HG03108 (cell line): ENCODE measurements around the gene ECM2.
"Not testable (repeated sequence)": the region's sequence is repeated elsewhere in the genome, so short reads cannot be mapped to it uniquely, and the experiment has no call there.

Experiments used
- ATAC-seq: cut with Tn5 transposase; IDR thresholded peaks from one replicate; pipeline ENCODE4 v1.9.1; 2021; ENCODE audit warnings: moderate library complexity; ENCODE audit not compliant: unreplicated experiment

ECM2 gene

GRCh38 chr9:92535940-92536850 lies at the start of gene ECM2:
TSS of gene ECM2 (minus strand) at chr9:92535990. CDS start at chr9:92522866, 13,124 bp downstream.
- ATAC-seq: no peak

DNA sequence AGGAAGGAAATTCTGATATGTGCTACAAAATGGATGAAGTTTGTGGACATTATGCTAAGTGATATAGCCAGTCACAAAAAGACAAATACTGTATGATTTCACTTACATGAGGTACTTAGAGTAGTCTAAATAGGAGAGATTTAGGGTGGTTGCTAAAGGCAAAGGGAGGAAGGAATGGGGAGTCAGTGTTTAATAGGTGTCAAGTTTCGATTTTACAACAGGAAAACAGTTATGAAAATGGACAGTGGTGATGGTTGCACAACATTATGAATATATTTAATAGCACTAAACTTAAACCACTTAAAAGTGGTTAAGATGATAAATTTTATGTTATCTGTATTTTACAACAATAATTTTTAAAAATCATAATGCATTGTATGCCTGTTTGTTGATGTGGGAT lies 40.4 kb upstream of the ECM2 start:
- ATAC-seq: no peak

DNA sequence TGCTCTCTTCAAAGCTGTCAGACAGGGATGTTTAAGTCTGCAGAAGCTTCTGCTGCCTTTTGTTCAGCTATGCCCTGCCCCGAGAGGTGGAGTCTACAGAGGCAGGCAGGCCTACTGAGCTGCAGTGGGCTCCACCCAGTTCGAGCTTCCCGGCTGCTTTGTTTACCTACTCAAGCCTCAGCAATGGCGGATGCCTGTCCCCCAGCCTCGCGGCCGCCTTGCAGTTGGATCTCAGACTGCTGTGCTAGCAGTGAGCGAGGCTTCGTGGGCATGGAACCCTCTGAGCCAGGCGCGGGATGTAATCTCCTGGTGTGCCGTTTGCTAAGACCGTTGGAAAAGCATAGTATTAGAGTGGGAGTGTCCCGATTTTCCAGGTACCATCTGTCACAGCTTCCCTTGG lies 37.8 kb upstream of the ECM2 start:
- not testable (repeated sequence) for ATAC-seq

- ATAC-seq: not testable (repeated sequence)
Observed at GRCh38 chr9:92571871-92572270, 36.1 kb upstream of the ECM2 start.

DNA sequence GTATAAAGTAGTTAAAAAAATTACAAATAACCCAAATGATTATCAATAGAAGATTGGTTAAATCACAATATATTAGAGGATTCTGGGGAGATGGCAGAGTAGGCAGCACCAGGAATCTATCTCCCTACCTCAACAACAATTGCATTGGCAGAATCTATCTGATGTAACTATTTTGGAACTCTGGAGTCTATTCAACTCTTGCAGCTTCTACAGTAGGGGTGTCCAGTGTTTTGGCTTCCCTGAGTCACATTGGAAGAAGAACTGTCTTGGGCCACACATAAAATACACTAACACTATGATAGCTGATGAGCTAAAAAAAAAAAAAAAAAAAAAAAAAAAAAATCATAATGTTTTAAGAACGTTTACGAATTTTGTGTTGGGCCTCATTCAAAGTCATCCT lies 29.2 kb upstream of the ECM2 start:
- ATAC-seq: no peak

DNA sequence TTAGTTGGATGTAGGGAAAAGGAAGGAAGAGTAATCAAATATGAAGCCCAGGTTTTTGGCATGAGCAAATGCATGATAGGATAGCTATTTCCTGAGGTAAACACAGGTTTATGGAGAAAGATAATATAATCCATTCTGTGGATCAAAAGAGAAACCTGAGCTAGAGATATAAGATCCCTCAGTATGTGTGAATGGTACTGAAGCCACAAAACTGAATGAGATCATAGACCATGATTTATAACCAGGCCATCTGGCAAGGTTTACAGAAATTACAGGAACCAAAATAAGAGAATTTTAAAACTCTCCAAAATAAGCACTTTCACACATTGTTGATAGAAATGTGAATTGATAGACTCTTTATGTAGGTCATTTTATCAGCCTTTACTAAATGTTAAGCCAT lies 28.7 kb upstream of the ECM2 start:
- ATAC-seq: no peak

- no peak for ATAC-seq
Observed at GRCh38 chr9:92563116-92564100, 27.6 kb upstream of the ECM2 start.

GRCh38 chr9:92562461-92562967 lies 26.7 kb upstream of the ECM2 start:
- no peak for ATAC-seq

DNA sequence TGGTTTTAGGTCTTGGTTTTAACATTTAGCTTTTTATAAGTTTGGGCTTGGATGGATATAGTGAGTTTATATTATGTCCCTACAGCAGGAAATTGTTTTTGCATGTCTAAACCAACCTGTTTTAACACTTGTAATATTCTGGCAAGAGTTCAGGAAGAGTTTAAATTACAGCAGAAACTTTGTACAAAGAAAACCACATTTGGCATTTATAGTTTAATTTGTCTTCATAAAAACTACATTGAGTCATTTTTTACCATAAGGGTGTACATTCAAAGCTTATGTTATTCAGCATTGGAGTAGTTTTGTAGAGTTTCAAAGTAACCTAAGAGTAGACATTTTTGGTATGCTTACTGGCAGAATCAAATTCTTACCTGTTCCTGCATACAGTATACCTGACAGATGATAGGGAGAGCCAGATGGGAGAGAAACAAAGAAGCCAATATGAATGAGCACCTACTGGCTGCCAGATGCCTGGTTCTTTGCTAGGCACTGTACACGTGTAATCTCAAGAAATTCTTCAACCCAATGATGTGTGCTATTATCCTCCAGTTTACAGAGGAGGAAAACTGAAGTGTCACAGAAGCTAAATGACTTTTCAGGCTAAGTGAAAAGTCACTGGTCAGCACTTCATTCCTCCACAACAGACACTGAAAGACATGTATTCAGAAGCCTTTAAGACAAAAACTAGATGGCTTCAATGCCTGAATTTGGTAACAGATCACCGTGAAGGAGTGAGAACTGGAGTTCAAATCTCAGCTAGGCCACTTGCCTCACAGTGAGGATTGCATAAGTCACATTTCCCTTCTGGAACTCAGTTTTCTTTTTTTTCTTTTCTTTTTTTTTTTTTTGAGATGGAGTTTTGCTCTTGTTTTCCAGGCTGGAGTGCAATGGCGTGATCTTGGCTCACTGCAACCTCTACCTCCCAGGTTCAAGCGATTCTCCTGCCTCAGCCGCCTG lies 25.9 kb upstream of the ECM2 start:
- ATAC-seq: no peak

- no peak for ATAC-seq
Observed at GRCh38 chr9:92558612-92559374, 23.0 kb upstream of the ECM2 start.

DNA sequence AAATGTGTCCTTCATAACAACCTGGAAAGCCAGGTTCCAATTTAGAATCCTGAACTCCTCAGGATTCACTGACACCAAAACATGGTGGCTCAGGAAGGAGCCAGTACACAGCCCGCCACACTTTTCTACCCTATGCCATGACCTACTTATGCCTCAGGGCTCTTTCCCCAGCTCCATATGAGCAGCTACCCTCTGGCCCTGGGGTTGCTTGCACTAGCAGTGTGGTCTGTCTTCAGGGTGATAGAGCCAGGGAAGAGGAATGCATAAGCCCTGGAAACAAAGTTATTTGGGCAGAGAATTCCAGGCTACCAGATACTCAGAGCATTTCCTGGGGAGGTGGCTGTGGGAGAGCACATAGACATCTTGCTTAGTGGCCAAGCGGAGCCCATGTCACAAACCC lies 15.0 kb upstream of the ECM2 start:
- ATAC-seq: no peak

GRCh38 chr9:92547356-92547755 lies 11.6 kb upstream of the ECM2 start:
- ATAC-seq: no peak

- ATAC-seq: no peak
Observed at GRCh38 chr9:92545002-92545510, 9.3 kb upstream of the ECM2 start.

DNA sequence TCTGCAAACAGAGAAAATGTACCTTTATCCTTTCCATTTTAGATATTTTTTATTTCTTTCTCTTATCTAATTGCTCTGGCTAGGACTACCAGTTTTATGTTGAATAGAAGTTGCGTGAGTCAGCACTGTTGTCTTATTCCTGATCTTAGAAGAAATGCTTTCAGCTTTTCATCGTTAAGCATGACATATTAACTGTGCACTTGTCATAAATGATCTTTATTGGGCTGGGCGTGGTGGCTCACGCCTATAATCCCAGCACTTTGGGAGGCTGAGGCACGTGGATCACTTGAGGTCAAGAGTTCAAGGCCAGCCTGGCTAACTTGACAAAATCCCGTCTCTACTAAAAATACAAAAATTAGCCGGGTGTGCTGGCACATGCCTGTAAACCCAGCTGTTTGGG lies 8.2 kb upstream of the ECM2 start:
- ATAC-seq: no peak

DNA sequence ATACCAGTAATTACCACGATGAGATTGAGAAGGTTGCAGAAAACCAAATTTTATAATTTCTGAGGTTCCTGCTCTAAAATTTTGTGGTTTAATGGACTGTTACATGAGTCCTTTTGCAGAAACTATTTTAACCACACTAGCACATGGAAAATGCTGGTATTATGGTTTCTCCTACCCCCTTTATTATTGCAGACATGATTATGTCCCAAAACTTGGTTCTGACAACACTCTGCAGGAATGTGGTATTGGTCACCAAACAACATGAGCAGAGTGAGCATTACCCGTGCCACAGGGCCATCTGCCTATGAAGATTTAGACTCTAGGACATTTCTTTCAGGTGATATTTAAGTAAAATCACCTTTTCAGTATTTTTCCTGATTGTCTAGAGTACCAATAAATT lies 2.8 kb upstream of the ECM2 start:
- ATAC-seq: no peak

DNA sequence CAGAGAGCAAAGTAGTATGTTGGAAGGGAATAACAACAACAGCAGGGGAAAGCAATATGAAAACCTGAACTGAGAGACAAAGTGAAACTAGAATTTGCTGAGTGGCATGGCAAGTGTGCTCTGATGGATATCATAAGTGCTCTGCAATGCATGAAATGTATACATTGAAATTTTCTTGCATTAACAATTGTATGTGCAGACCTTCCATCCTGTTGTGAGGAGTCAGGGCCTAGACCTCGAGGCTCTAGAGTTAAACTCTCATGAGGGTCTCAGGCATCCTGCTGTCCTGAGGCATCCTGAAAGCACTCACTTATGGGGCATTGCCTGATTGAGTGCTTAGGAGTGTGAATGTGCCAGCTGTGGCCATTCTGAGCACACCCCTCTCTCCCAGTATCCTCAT lies 1.1 kb downstream of the ECM2 start:
- peak; percentile 59 for ATAC-seq

- ATAC-seq: no peak
Observed at GRCh38 chr9:92534204-92534603, 1.6 kb downstream of the ECM2 start.

DNA sequence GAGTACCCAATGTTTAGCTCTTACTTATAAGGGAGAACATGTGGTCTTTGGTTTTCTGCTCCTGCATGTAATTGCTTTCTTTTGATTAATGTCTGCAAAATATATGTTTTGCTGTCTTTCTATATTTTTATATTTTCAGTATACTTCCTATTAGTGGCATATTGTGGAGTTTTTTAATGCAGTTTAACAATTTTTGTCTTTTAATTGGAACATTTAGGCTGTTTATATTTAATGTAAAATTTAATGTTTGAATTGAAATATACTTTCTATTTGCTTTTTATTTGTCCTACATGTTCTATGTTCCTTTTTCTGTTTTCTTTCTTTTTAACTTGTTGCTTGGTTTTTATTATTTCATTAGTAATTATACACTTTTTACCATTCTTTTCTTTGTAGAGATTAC lies 4.9 kb downstream of the ECM2 start:
- ATAC-seq: no peak

GRCh38 chr9:92529124-92529523 lies 6.7 kb downstream of the ECM2 start:
- ATAC-seq: no peak

- no peak for ATAC-seq
Observed at GRCh38 chr9:92528522-92528849, 7.3 kb downstream of the ECM2 start.
